Activated CD8-positive, alpha-beta T cell treated with anti-CD3 and anti-CD28 coated beads, Interleukin-2, amount 10 ng/mL, durations not matched to agents 7 days and 5 days (primary cell): Measurements from ENCODE around the gene TVP23A. TPM values are rescaled to one million over a fixed set of nuclear protein-coding genes. Genes with fewer than 3 reads are reported as not detected.

Source experiments
- ATAC-seq: fragments of 150-1000 bp; cut with Tn5 transposase; one replicate; pipeline ENCODE4 v1.10.0; 2021; ENCODE audit warnings: moderate library complexity
- CTCF ChIA-PET: fragments of 350-600 bp; sonication (Branson Sonifier 250); formaldehyde crosslinking; loops from one replicate; lab custom pipeline; 2021; ENCODE audit warnings: antibody characterized with exemption; lab: Charles Lee
- POLR2A ChIA-PET: fragments of 350-600 bp; sonication (Branson Sonifier 250); formaldehyde crosslinking; loops from one replicate; lab custom pipeline; 2021; ENCODE audit warnings: antibody characterized with exemption; lab: Charles Lee
- DNase-seq: peaks from one replicate; pipeline ENCODE4 v3.0.0-alpha.2; 2020
- H3K27ac Mint-ChIP-seq: one replicate; pipeline ENCODE4 v1.8.0; 2021; ENCODE audit warnings: mild to moderate bottlenecking, mixed read lengths
- H3K27me3 Mint-ChIP-seq: one replicate; pipeline ENCODE4 v1.8.0; 2021; ENCODE audit warnings: low read depth, mixed read lengths
- H3K36me3 Mint-ChIP-seq: one replicate; pipeline ENCODE4 v1.8.0; 2021; ENCODE audit warnings: low read depth, mixed read lengths
- H3K4me1 Mint-ChIP-seq: one replicate; pipeline ENCODE4 v1.8.0; 2021; ENCODE audit warnings: low read depth, mixed read lengths
- H3K4me3 Mint-ChIP-seq: one replicate; pipeline ENCODE4 v1.8.0; 2021; ENCODE audit warnings: mild to moderate bottlenecking, mixed read lengths
- H3K9me3 Mint-ChIP-seq: one replicate; pipeline ENCODE4 v1.8.0; 2022; ENCODE audit warnings: mixed read lengths; ENCODE audit not compliant: insufficient read depth
- total RNA-seq, 2 experiments: library from RNA; stranded (reverse); gene quantifications; one replicate each; pipeline ENCODE4 v1.2.3, GENCODE V29; 2021

The TVP23A gene
- total RNA-seq, 2 experiments from 2014 or later: not detected

- H3K9me3 Mint-ChIP-seq: no peaks in the 10 kb centered on the region
- ATAC-seq (no peak), DNase-seq (no peak)
- peaks cover 15% of the 10 kb centered on the region for H3K4me1 Mint-ChIP-seq
- CTCF ChIA-PET: interaction anchor here (1.0 kb wide), 1 partner anchor 158 kb away, joined by 3 read pairs; no protein-coding TSS in a partner anchor
- H3K36me3 Mint-ChIP-seq: peaks cover 56% of the 10 kb centered on the region
- H3K27me3 Mint-ChIP-seq: no peaks in the 10 kb centered on the region
- POLR2A ChIA-PET: no interaction called here
- H3K4me3 Mint-ChIP-seq: no peak overlapping the region
- no peak overlapping the region for H3K27ac Mint-ChIP-seq
Observed at GRCh38 chr16:10760858-10761257, 57.7 kb downstream of the TVP23A start.

GRCh38 chr16:10756574-10756973 lies 62.0 kb downstream of the TVP23A start:
- CTCF ChIA-PET: interaction anchor here (0.9 kb wide), 1 partner anchor 19 kb away, joined by 3 read pairs; no protein-coding TSS in a partner anchor
- Mint-ChIP-seq H3K4me3 (no peak overlapping the region), H3K27ac (no peak overlapping the region), H3K27me3 (no peaks in the 10 kb centered on the region), H3K9me3 (no peaks in the 10 kb centered on the region), H3K36me3 (peaks cover 30% of the 10 kb centered on the region), H3K4me1 (peaks cover 8% of the 10 kb centered on the region)
- POLR2A ChIA-PET: no interaction called here
- ATAC-seq (no peak), DNase-seq (no peak)

- no peaks in the 10 kb centered on the region for H3K27me3 Mint-ChIP-seq
- no peaks in the 10 kb centered on the region for H3K9me3 Mint-ChIP-seq
- H3K36me3 Mint-ChIP-seq: peaks cover 22% of the 10 kb centered on the region
- ATAC-seq: no peak
- CTCF ChIA-PET: interaction anchor here (1.0 to 1.4 kb wide), 2 partner anchors 11 to 164 kb away, joined by 3 read pairs; partner anchors contain the start of gene NUBP1
- H3K27ac Mint-ChIP-seq: no peak overlapping the region
- DNase-seq: no peak
- peaks cover 8% of the 10 kb centered on the region for H3K4me1 Mint-ChIP-seq
- POLR2A ChIA-PET: no interaction called here
- H3K4me3 Mint-ChIP-seq: no peak overlapping the region
Observed at GRCh38 chr16:10754941-10755340, 63.7 kb downstream of the TVP23A start.

DNA sequence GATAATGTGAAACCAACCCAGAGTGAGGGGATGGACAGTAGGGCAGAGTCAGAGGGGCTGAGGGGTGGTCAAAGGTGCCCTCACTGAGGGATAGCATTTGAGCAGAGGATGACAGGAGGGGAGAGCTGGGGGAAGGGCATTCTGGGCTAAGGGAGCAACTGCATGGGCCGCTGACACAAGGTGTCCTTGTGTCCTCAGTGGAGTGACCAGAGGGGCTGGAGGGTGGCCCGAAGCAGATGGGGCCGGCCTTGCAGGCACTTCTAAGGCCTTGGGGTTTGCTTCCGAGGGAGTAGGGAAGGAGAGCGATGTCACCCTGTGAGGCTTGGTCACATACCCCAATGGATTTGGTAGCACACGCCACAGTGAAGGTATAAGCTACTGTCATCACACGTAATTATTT lies 64.9 kb downstream of the TVP23A start:
- ChIA-PET POLR2A (interaction anchor here (0.5 kb wide), 1 partner anchor 100 kb away, joined by 3 read pairs; no protein-coding TSS in a partner anchor), CTCF (no interaction called here)
- Mint-ChIP-seq H3K4me1 (peaks cover 13% of the 10 kb centered on the region), H3K4me3 (no peak overlapping the region), H3K9me3 (no peaks in the 10 kb centered on the region), H3K27ac (no peak overlapping the region), H3K27me3 (no peaks in the 10 kb centered on the region), H3K36me3 (peaks cover 18% of the 10 kb centered on the region)
- no peak for DNase-seq
- no peak for ATAC-seq

DNA sequence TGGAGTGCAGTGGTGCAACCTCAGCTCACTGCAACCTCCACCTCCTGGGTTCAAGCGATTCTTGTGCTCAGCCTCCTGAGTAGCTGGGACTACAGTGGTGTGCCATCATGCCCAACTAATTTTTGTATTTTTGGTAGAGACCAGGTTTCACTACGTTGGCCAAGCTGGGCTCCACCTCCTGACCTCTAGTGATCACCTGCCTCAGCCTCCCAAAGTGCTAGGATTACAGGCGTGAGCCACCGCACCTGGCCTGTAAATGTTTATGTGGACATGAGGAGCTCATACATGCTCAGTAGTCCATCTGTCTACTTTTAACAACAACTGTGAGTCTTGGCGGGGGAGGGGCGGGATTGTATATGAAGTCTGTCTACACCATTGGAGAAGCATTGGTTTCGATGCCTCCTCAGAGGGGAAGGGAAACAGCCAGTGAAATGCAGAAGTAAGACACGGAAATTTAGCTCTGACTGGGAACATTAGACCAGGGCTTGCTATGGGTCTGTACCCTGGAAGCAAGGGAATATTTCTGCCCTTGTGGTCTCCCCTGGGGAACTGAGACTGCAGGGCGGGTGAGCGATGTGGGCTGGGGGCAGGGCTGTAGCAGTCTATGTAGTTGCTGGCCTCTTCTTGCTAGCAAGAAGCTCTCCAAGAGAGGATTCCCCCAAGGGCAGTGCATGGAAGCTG lies 65.6 kb downstream of the TVP23A start:
- Mint-ChIP-seq H3K9me3 (no peaks in the 10 kb centered on the region), H3K4me3 (no peak overlapping the region), H3K27ac (no peak overlapping the region), H3K4me1 (peaks cover 13% of the 10 kb centered on the region), H3K27me3 (no peaks in the 10 kb centered on the region), H3K36me3 (peaks cover 19% of the 10 kb centered on the region)
- ATAC-seq (no peak), DNase-seq (no peak)
- POLR2A ChIA-PET: interaction anchor here (0.5 to 1.0 kb wide), 2 partner anchors 100 to 165 kb away, joined by 3 read pairs; no protein-coding TSS in a partner anchor
- CTCF ChIA-PET: interaction anchor here (1.1 kb wide), 1 partner anchor 16 kb away, joined by 3 read pairs; no protein-coding TSS in a partner anchor

- POLR2A ChIA-PET: no interaction called here
- Mint-ChIP-seq H3K4me1 (peaks cover 13% of the 10 kb centered on the region), H3K9me3 (no peaks in the 10 kb centered on the region), H3K27me3 (no peaks in the 10 kb centered on the region), H3K36me3 (peaks cover 22% of the 10 kb centered on the region), H3K27ac (no peak overlapping the region), H3K4me3 (no peak overlapping the region)
- ATAC-seq (no peak), DNase-seq (no peak)
- CTCF ChIA-PET: no interaction called here
Observed at GRCh38 chr16:10751291-10751697, 67.3 kb downstream of the TVP23A start.

DNA sequence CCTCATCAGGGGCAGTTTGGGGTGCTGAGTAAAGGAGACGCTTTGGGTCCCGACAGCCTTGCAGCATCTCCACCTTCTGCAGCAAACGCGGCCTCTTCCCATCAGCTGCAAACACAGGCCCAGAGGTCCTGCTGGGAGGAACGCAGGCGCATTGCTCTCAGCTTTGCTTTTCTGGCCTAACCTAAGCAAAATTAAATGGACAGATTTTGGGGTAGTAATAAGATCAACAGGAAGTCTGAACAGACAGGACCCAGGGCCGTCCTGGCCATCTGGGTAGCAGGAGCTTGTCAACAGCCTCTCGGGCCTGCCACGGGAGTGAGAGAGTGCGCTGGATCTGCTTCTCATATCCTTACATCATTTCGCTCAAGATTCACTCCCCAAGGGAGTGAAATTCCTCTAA lies 67.8 kb downstream of the TVP23A start:
- ATAC-seq (no peak), DNase-seq (no peak)
- Mint-ChIP-seq H3K4me1 (peaks cover 12% of the 10 kb centered on the region), H3K9me3 (no peaks in the 10 kb centered on the region), H3K27me3 (no peaks in the 10 kb centered on the region), H3K36me3 (peaks cover 22% of the 10 kb centered on the region), H3K4me3 (no peak overlapping the region), H3K27ac (no peak overlapping the region)
- CTCF ChIA-PET: no interaction called here
- POLR2A ChIA-PET: no interaction called here

DNA sequence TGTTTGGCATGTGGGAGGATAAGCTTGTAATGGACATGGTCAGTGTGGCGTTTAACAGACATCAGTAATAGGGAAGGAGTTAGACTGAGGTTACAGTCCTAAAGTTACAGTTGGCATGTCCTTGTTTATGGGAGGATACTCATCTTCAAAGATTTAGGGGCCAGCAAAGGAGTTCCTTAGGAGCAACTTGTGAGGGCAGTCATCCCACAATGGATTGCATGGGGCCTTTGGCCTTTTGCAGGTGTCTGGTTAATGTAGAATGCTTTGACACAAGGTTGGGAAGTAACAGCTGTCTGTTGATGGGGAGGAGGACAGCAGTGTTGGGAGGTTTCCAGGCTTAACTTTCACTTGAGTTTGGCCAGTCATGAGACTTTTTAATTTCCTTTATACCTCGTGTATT lies 72.8 kb downstream of the TVP23A start:
- POLR2A ChIA-PET: no interaction called here
- no peak for DNase-seq
- Mint-ChIP-seq H3K27ac (no peak overlapping the region), H3K4me3 (no peak overlapping the region), H3K36me3 (peaks cover 17% of the 10 kb centered on the region), H3K27me3 (no peaks in the 10 kb centered on the region), H3K4me1 (peaks cover 43% of the 10 kb centered on the region), H3K9me3 (no peaks in the 10 kb centered on the region)
- CTCF ChIA-PET: interaction anchor here (0.9 to 2.2 kb wide), 2 partner anchors 9 to 173 kb away, joined by 4 to 7 read pairs; no protein-coding TSS in a partner anchor
- ATAC-seq: no peak

GRCh38 chr16:10744370-10745030 lies 74.1 kb downstream of the TVP23A start:
- POLR2A ChIA-PET: interaction anchor here (0.6 to 1.8 kb wide), 7 partner anchors 126 to 354 kb away, joined by 3 to 13 read pairs (median 3); partner anchors contain the start of gene CIITA
- Mint-ChIP-seq H3K27me3 (no peaks in the 10 kb centered on the region), H3K4me3 (peak overlapping the region; percentile 95), H3K4me1 (peaks cover 55% of the 10 kb centered on the region), H3K27ac (peak overlapping the region; percentile 99), H3K36me3 (peaks cover 15% of the 10 kb centered on the region), H3K9me3 (no peaks in the 10 kb centered on the region)
- ATAC-seq (no peak), DNase-seq (no peak)
- CTCF ChIA-PET: interaction anchor here (0.9 to 2.3 kb wide), 6 partner anchors 11 to 231 kb away, joined by 3 to 18 read pairs (median 4); partner anchors contain the start of gene CIITA

- ATAC-seq (peak; percentile 91), DNase-seq (peak; percentile 99)
- peak within 1 kb of the TSS; percentile 99 for H3K27ac Mint-ChIP-seq
- ChIA-PET POLR2A (interaction anchor here (0.6 to 1.8 kb wide), 7 partner anchors 127 to 354 kb away, joined by 3 to 13 read pairs (median 3); partner anchors contain the start of gene CIITA), CTCF (interaction anchor here (0.9 to 2.3 kb wide), 7 partner anchors 12 to 230 kb away, joined by 3 to 18 read pairs (median 3); partner anchors contain the start of gene CIITA)
- H3K36me3 Mint-ChIP-seq: peaks cover 13% of the 10 kb centered on the region
- H3K4me3 Mint-ChIP-seq: peak within 1 kb of the TSS; percentile 95
- peaks cover 55% of the 10 kb centered on the region for H3K4me1 Mint-ChIP-seq
- no peaks in the 10 kb centered on the region for H3K27me3 Mint-ChIP-seq
- H3K9me3 Mint-ChIP-seq: no peaks in the 10 kb centered on the region
Observed at GRCh38 chr16:10743610-10744369, 74.8 kb downstream of the TVP23A start, which contains the start of gene NUBP1. TSS of gene NUBP1 (plus strand) at chr16:10743842. CDS start at chr16:10743864, 22 bp downstream.

DNA sequence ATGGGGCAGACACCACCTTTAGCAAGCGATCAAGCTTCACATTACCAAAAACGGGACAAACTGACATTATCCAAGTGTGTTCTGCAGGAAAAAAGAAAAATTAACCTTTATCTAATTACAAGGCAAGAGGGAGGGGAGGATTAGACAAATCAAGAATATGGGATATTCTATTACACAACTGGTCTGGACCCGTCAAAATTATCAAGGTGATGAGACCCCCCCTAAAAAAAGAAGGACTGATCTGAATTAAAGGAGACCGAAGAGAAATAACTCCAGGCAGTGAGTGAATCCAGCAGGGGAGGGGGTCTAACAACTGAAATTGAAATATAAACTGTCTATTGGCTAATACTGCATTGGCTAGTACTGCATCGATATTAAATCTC lies 75.4 kb downstream of the TVP23A start:
- ATAC-seq (no peak), DNase-seq (no peak)
- peak overlapping the region; percentile 95 for H3K4me3 Mint-ChIP-seq
- no peaks in the 10 kb centered on the region for H3K9me3 Mint-ChIP-seq
- H3K27me3 Mint-ChIP-seq: no peaks in the 10 kb centered on the region
- peaks cover 60% of the 10 kb centered on the region for H3K4me1 Mint-ChIP-seq
- ChIA-PET POLR2A (interaction anchor here (0.6 to 1.7 kb wide), 6 partner anchors 127 to 209 kb away, joined by 3 to 11 read pairs (median 3); partner anchors contain the start of gene CIITA), CTCF (interaction anchor here (1.1 to 2.3 kb wide), 3 partner anchors 134 to 222 kb away, joined by 3 to 18 read pairs (median 3); partner anchors contain the start of gene CIITA)
- peak overlapping the region; percentile 99 for H3K27ac Mint-ChIP-seq
- H3K36me3 Mint-ChIP-seq: peaks cover 10% of the 10 kb centered on the region
